ENCODE data around the gene MMP2. TPM values are rescaled to one million over a fixed set of nuclear protein-coding genes. Genes with fewer than 3 reads are reported as not detected.

The MMP2 gene
- total RNA-seq, 1 experiment from 2014 or later = 0.91 TPM

GRCh38 chr16:55515111-55515510 lies 36.1 kb downstream of the MMP2 start:
- no peak for TF ChIP-seq CTCF (IDR thresholded peaks at IDR 0.05; ENCODE audit: insufficient read depth in 1 of 2, low read depth in 1 of 2, low read length in 1 of 2, severe bottlenecking in 1 of 2, unreplicated experiment in 1 of 2)
- peaks cover 13% of the 10 kb centered on the region for H3K9me3 ChIP-seq
- intact Hi-C loops (cut with micrococcal nuclease; ENCODE audit: unreplicated experiment) = no loop called here
- ChIA-PET CTCF (no interaction called here), POLR2A (no interaction called here)
- H3K4me1 ChIP-seq = peaks cover 5% of the 10 kb centered on the region; the same call in 1 of the 2 replicates
- Mint-ChIP-seq H3K9me3 (ENCODE audit: unreplicated experiment) (peaks cover 32% of the 10 kb centered on the region), H3K27ac (ENCODE audit: unreplicated experiment) (no peak overlapping the region), H3K4me1 (ENCODE audit: low read depth, unreplicated experiment) (peaks cover 6% of the 10 kb centered on the region), H3K36me3 (ENCODE audit: insufficient read depth, unreplicated experiment) (peaks cover 9% of the 10 kb centered on the region), H3K27me3 (ENCODE audit: insufficient read depth, unreplicated experiment) (no peaks in the 10 kb centered on the region), H3K4me3 (ENCODE audit: unreplicated experiment) (no peak overlapping the region)
- DNase-seq = no peak
- no peak overlapping the region for H3K4me3 ChIP-seq (ENCODE audit: low read depth, low read length)
- no peaks in the 10 kb centered on the region for H3K27me3 ChIP-seq (replicated peaks; ENCODE audit: control insufficient read depth, insufficient read depth, low read length)
- BruUV-seq (replicated peaks) = no TSS peak
- H3K36me3 ChIP-seq (ENCODE audit: control insufficient read depth, insufficient read depth, low read length) = no peaks in the 10 kb centered on the region

- TF ChIP-seq CTCF (IDR thresholded peaks at IDR 0.05; ENCODE audit: insufficient read depth in 1 of 2, low read depth in 1 of 2, low read length in 1 of 2, severe bottlenecking in 1 of 2, unreplicated experiment in 1 of 2) = no peak
- H3K27me3 Mint-ChIP-seq (ENCODE audit: insufficient read depth, unreplicated experiment) = no peaks in the 10 kb centered on the region
- POLR2A ChIA-PET = no interaction called here
- H3K4me1 Mint-ChIP-seq (ENCODE audit: low read depth, unreplicated experiment) = no peaks in the 10 kb centered on the region
- Histone ChIP-seq H3K9me3 (peaks cover 27% of the 10 kb centered on the region), H3K36me3 (ENCODE audit: control insufficient read depth, insufficient read depth, low read length) (no peaks in the 10 kb centered on the region), H3K4me1 (no peaks in the 10 kb centered on the region), H3K27me3 (replicated peaks; ENCODE audit: control insufficient read depth, insufficient read depth, low read length) (no peaks in the 10 kb centered on the region), H3K4me3 (ENCODE audit: low read depth, low read length) (no peak overlapping the region)
- no peak for DNase-seq
- H3K9me3 Mint-ChIP-seq (ENCODE audit: unreplicated experiment) = peaks cover 29% of the 10 kb centered on the region
- intact Hi-C loops (cut with micrococcal nuclease; ENCODE audit: unreplicated experiment) = no loop called here
- H3K36me3 Mint-ChIP-seq (ENCODE audit: insufficient read depth, unreplicated experiment) = peaks cover 5% of the 10 kb centered on the region
- CTCF ChIA-PET = no interaction called here
- BruUV-seq (replicated peaks) = no TSS peak
- H3K27ac Mint-ChIP-seq (ENCODE audit: unreplicated experiment) = no peak overlapping the region
- H3K4me3 Mint-ChIP-seq (ENCODE audit: unreplicated experiment) = no peak overlapping the region
Measured at GRCh38 chr16:55521792-55522191, 42.8 kb downstream of the MMP2 start.

GRCh38 chr16:55526441-55526840 lies 47.4 kb downstream of the MMP2 start:
- CTCF ChIA-PET = no interaction called here
- peaks cover 8% of the 10 kb centered on the region for H3K9me3 Mint-ChIP-seq (ENCODE audit: unreplicated experiment)
- BruUV-seq (replicated peaks) = no TSS peak
- intact Hi-C loops (cut with micrococcal nuclease; ENCODE audit: unreplicated experiment) = no loop called here
- H3K4me1 Mint-ChIP-seq (ENCODE audit: low read depth, unreplicated experiment) = peaks cover 15% of the 10 kb centered on the region
- DNase-seq = no peak
- no peak overlapping the region for H3K27ac Mint-ChIP-seq (ENCODE audit: unreplicated experiment)
- POLR2A ChIA-PET = no interaction called here
- no peaks in the 10 kb centered on the region; the same call in 1 of the 2 replicates for H3K36me3 ChIP-seq (ENCODE audit: control insufficient read depth, insufficient read depth, low read length)
- H3K4me3 Mint-ChIP-seq (ENCODE audit: unreplicated experiment) = no peak overlapping the region
- no peaks in the 10 kb centered on the region for H3K27me3 Mint-ChIP-seq (ENCODE audit: insufficient read depth, unreplicated experiment)
- H3K9me3 ChIP-seq = peaks cover 12% of the 10 kb centered on the region
- H3K36me3 Mint-ChIP-seq (ENCODE audit: insufficient read depth, unreplicated experiment) = peaks cover 6% of the 10 kb centered on the region
- H3K4me3 ChIP-seq (ENCODE audit: low read depth, low read length) = no peak overlapping the region
- no peak for TF ChIP-seq CTCF (IDR thresholded peaks at IDR 0.05; ENCODE audit: insufficient read depth in 1 of 2, low read depth in 1 of 2, low read length in 1 of 2, severe bottlenecking in 1 of 2, unreplicated experiment in 1 of 2)
- H3K27me3 ChIP-seq (replicated peaks; ENCODE audit: control insufficient read depth, insufficient read depth, low read length) = no peaks in the 10 kb centered on the region
- H3K4me1 ChIP-seq = peaks cover 28% of the 10 kb centered on the region
